ENCODE measurements around the gene DOCK4.

The DOCK4 gene

GRCh38 chr7:112220877-112221434 is 14.8 kb upstream of the DOCK4 start:
- DNase-seq (ENCODE audit: low read depth), result no peak

DNA sequence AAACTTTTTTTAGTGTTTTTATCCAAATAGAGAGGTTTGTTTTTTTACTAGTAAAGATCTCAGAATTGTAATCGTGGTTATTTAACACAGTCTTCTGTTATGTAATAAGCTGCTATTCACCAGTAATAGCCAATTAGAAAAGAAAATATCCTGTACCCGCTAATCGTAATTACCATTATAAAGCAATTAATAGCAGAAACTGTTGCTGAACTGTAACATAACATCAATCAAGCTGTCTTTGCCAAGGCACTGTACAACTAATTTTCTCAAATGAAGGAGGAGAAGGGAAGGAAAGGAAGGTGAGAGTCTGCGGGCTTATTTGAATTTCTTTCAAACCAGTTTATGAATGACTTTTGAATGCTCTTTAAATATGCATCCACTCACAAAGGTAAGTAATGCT is 9.6 kb upstream of the DOCK4 start:
- DNase-seq (ENCODE audit: low read depth), result no peak

DNA sequence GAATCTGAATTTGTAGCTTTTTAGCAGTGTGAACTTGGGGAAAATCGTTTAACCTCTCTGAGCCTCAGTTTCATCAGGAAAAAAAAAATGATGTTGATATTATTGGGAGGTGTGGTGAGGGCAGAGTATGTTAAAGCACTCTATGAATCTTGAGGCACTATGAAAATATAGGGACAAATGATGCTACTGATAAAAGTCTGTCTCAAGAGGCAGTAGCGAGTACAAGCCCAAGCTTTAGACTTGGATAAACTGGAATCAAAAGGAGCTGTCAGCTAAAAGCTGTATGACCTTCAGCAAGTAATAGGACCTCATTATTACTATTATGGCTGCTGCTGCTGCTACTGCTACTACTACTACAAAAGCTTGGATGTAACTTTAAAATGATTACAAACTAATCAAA is 8.7 kb upstream of the DOCK4 start:
- DNase-seq (ENCODE audit: low read depth), result no peak

DNA sequence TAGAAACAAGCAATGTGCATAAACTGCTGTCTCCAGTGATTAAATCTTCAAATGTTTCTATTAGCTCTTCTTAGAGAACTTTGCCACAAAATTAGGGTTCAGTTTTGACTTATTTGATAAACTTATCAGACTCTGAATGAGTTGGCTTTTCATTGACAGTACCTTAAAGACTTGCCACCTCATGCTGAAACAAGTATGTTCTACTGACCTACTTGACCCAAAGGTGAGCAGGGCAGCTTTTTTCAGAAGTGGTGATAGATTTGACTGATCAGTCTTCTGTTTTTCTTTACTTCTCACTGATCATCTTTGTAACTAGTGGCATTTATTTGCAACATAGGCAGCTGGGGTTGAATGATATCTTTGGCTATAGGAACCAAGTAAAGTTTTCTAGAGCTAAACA is 8.1 kb upstream of the DOCK4 start:
- DNase-seq (ENCODE audit: low read depth), result no peak

- no peak for DNase-seq (ENCODE audit: low read depth)
These were observed 7.5 kb upstream of the DOCK4 start for GRCh38 chr7:112213735-112214134.

GRCh38 chr7:112212571-112212970 is 6.4 kb upstream of the DOCK4 start:
- DNase-seq (ENCODE audit: low read depth), result no peak

GRCh38 chr7:112211348-112211907 is 5.2 kb upstream of the DOCK4 start:
- DNase-seq (ENCODE audit: low read depth), result no peak

DNA sequence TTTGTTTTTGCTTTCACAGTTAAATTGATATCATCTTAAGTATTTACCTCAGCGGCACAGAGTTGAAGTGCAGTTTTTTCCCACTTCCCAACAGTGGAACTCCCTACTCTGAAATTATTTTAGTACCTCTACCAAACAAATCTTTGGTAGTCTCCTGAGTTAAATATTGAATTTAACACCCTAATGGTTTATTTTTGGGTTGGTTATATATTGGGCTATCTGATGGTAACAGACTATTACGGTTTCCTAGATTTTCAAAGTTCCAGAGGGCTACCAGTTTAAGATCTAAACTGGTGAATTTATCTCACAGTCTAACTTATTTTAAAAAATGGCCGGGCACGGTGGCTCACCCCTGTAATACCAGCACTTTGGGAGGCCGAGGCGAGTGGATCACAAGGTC is 1.6 kb upstream of the DOCK4 start:
- no peak for DNase-seq (ENCODE audit: low read depth)

DNA sequence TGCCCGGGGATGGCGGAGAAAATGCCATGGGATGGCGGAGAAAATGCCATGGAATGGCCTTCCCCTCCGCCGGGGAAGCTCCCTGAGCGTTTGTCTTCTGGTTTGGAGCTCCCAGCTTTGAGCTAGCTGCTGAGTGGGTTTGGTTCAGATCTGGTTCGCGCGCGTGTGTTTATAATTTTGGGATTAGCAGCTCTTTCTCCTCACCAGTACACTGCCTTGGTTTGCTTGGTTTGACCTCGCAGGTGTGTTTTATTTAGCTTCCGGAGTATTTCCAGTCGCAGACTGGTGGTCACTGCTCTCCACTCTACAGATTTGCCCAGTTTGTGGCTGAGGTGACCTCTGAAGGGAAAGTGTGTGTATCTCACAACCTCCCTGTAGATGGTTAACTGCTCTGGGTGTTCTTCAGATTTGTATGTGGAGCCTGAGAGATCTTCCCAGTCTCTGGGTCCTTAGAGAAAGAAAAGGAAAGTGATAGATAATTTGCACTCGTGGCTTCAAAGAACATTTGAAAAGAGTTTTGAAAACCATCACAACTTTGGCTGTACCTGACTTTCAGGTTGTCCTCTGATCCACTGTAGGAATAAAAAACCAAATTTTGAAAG is 893 bp upstream of the DOCK4 start:
- DNase-seq (ENCODE audit: low read depth), result no peak

GRCh38 chr7:112205343-112206237 is 609 bp downstream of the DOCK4 start:
- DNase-seq (ENCODE audit: low read depth), result no peak

GRCh38 chr7:112204499-112205342 is 1.5 kb downstream of the DOCK4 start:
- no peak for DNase-seq (ENCODE audit: low read depth)

DNA sequence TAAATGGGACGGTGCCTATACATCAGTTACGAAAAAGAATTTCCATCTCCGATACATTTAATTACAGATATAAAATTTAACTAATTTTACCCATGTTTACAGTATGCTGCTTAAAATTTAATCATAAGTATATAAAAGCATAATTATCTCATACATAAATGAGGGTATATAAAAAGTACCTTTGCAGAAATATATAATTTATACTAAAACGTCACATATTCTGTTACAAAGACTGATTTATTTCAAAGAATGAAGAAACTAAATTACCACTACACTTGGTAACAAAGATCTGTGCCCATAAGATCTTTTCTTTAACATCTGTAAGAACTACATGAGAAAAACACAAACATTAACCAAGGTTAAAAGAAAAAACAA is 2.8 kb downstream of the DOCK4 start:
- DNase-seq (ENCODE audit: low read depth), result no peak

GRCh38 chr7:112202816-112203215 is 3.4 kb downstream of the DOCK4 start:
- no peak for DNase-seq (ENCODE audit: low read depth)

GRCh38 chr7:112201839-112202238 is 4.4 kb downstream of the DOCK4 start:
- no peak for DNase-seq (ENCODE audit: low read depth)

DNA sequence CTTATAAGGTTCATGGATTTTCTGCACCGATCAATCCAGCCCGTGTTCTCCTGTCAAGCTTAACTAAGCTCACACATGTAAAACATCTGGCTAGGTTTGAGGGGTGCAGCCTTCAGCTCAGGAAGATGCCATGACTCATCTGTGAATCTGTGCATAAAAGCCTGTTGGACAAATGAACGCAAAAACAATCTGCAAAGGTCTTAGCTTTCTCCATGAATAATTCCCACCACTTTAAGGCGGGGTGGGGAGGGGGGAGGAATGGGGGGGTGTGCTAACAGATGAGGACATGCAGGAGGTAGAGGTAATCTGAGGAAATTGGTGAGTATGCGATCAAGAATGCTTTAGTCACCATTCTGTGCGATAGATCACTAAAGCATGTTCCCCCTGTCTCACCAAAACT is 4.8 kb downstream of the DOCK4 start:
- no peak for DNase-seq (ENCODE audit: low read depth)

- DNase-seq (ENCODE audit: low read depth), result no peak
These were observed 6.5 kb downstream of the DOCK4 start for GRCh38 chr7:112199672-112200071.

DNA sequence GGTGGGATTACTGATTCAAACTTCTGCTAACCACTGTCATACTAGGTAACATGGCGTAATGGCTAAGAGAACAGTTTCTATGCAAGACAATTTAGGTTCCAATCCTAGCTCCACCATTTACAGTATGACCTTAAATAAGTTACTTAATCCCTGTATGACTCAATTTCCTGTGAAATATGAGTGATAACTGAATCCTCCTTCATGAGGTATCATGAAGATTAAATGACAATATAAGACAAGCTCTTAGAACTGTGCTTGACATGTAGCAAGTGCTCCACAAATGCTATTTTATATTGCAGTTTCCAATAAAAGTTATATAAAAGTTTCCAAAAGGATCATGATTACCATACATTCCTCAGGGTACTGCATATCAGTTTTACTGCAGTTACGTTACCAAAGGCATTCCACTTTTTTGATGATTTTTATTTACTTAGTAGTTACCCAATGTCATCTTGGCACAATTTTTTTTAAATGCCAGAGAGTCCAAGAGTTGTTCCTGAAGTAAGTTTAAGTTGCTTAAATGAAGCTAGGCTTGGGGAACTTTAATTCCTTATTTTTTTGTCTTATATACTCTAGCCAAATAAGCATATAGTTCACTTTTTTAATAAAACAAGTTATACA is 7.1 kb downstream of the DOCK4 start:
- DNase-seq (ENCODE audit: low read depth), result no peak

DNA sequence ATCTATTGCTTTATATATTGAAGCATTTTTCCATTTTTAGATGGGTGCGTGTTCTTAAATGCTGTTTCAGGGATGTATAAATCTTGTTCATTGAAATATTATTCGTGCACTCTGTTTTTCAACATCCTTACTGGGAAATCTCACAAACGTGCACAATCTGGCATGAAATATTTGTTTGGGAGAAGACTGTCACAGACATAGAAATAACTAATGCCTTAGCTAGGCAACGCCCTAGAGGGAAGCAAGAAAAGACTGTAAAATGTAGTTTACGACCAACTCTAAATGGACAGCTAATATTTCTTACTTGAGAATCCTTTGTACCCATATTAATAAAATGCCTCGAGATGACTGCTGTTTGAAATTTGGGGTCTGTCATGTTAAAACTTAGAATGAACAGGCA is 8.9 kb downstream of the DOCK4 start:
- DNase-seq (ENCODE audit: low read depth), result no peak

- DNase-seq (ENCODE audit: low read depth), result no peak
These were observed 10.5 kb downstream of the DOCK4 start for GRCh38 chr7:112195717-112196116.

DNA sequence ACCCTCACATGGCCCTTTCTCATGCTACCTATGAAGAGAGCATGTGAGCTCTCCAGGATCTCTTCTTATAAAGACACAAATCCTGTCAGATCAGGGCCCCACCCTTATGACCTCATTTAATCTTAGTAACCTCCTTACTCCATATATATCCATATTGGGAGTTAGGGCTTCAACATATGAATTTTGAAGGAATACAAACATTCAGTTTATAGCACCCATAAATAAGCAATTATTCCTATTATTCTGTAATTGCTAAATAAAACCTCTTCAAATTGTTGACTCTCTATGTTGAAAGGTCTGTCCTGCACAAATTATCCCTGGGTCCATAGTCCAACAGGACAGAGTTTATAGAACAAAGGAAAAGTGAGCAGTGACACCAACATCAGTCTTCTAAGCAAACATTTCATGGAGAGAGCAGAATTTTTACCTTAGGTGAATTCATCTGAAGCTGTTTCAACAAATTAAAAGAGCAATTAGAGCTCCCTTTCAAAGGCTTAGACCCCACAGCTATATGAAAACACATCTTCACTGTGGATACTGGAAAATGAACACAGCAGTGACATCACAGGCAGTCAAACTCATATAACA is 12.2 kb downstream of the DOCK4 start:
- no peak for DNase-seq (ENCODE audit: low read depth)
